ENCODE data around the gene CHCHD4. TPM values are rescaled to one million over a fixed set of nuclear protein-coding genes. Genes with fewer than 3 reads are reported as not detected.

The CHCHD4 gene
- total RNA-seq, 1 donor from 2014 or later = 9.4 TPM

GRCh38 chr3:14166877-14167603, 42.4 kb upstream of the CHCHD4 start:
- H3K9me3 Mint-ChIP-seq (ENCODE audit: unreplicated experiment) = no peaks in the 10 kb centered on the region
- TF ChIP-seq CTCF (IDR thresholded peaks at IDR 0.05; ENCODE audit: partially characterized antibody, unreplicated experiment) = no peak
- no peak overlapping the region for H3K27ac Mint-ChIP-seq (ENCODE audit: unreplicated experiment)
- H3K4me3 Mint-ChIP-seq (ENCODE audit: unreplicated experiment) = no peak overlapping the region
- no peaks in the 10 kb centered on the region for H3K27me3 Mint-ChIP-seq (ENCODE audit: unreplicated experiment)
- H3K4me1 Mint-ChIP-seq (ENCODE audit: low read depth, unreplicated experiment) = no peaks in the 10 kb centered on the region
- H3K36me3 Mint-ChIP-seq (ENCODE audit: unreplicated experiment) = peaks cover 6% of the 10 kb centered on the region
- DNase-seq = no peak

- no peaks in the 10 kb centered on the region for H3K4me1 Mint-ChIP-seq (ENCODE audit: low read depth, unreplicated experiment)
- no peak for DNase-seq
- no peak overlapping the region for H3K4me3 Mint-ChIP-seq (ENCODE audit: unreplicated experiment)
These were observed 37.5 kb upstream of the CHCHD4 start for GRCh38 chr3:14162178-14162577.

GRCh38 chr3:14161282-14161681, 36.6 kb upstream of the CHCHD4 start:
- no peak overlapping the region for H3K4me3 Mint-ChIP-seq (ENCODE audit: unreplicated experiment)

More at GRCh38 chr3:14162178-14162577, 37.5 kb upstream of the CHCHD4 start:
- H3K27ac Mint-ChIP-seq (ENCODE audit: unreplicated experiment) = no peak overlapping the region
- no peak for TF ChIP-seq CTCF (IDR thresholded peaks at IDR 0.05; ENCODE audit: partially characterized antibody, unreplicated experiment)
- no peaks in the 10 kb centered on the region for H3K27me3 Mint-ChIP-seq (ENCODE audit: unreplicated experiment)
- H3K36me3 Mint-ChIP-seq (ENCODE audit: unreplicated experiment) = peaks cover 16% of the 10 kb centered on the region
- H3K9me3 Mint-ChIP-seq (ENCODE audit: unreplicated experiment) = peaks cover 5% of the 10 kb centered on the region

GRCh38 chr3:14159426-14159825, 34.8 kb upstream of the CHCHD4 start:
- peaks cover 16% of the 10 kb centered on the region for H3K36me3 Mint-ChIP-seq (ENCODE audit: unreplicated experiment)
- no peak for TF ChIP-seq CTCF (IDR thresholded peaks at IDR 0.05; ENCODE audit: partially characterized antibody, unreplicated experiment)
- no peaks in the 10 kb centered on the region for H3K4me1 Mint-ChIP-seq (ENCODE audit: low read depth, unreplicated experiment)
- peaks cover 5% of the 10 kb centered on the region for H3K9me3 Mint-ChIP-seq (ENCODE audit: unreplicated experiment)
- H3K27me3 Mint-ChIP-seq (ENCODE audit: unreplicated experiment) = no peaks in the 10 kb centered on the region
- no peak overlapping the region for H3K4me3 Mint-ChIP-seq (ENCODE audit: unreplicated experiment)
- no peak overlapping the region for H3K27ac Mint-ChIP-seq (ENCODE audit: unreplicated experiment)
- no peak for DNase-seq

More at GRCh38 chr3:14161282-14161681, 36.6 kb upstream of the CHCHD4 start:
- peaks cover 5% of the 10 kb centered on the region for H3K9me3 Mint-ChIP-seq (ENCODE audit: unreplicated experiment)
- no peak overlapping the region for H3K27ac Mint-ChIP-seq (ENCODE audit: unreplicated experiment)
- H3K36me3 Mint-ChIP-seq (ENCODE audit: unreplicated experiment) = peaks cover 16% of the 10 kb centered on the region
- H3K27me3 Mint-ChIP-seq (ENCODE audit: unreplicated experiment) = no peaks in the 10 kb centered on the region
- H3K4me1 Mint-ChIP-seq (ENCODE audit: low read depth, unreplicated experiment) = no peaks in the 10 kb centered on the region
- TF ChIP-seq CTCF (IDR thresholded peaks at IDR 0.05; ENCODE audit: partially characterized antibody, unreplicated experiment) = no peak
- no peak for DNase-seq

- TF ChIP-seq CTCF (IDR thresholded peaks at IDR 0.05; ENCODE audit: partially characterized antibody, unreplicated experiment) = no peak
- peaks cover 5% of the 10 kb centered on the region for H3K9me3 Mint-ChIP-seq (ENCODE audit: unreplicated experiment)
- peaks cover 16% of the 10 kb centered on the region for H3K36me3 Mint-ChIP-seq (ENCODE audit: unreplicated experiment)
- no peaks in the 10 kb centered on the region for H3K4me1 Mint-ChIP-seq (ENCODE audit: low read depth, unreplicated experiment)
- no peaks in the 10 kb centered on the region for H3K27me3 Mint-ChIP-seq (ENCODE audit: unreplicated experiment)
- DNase-seq = no peak
- no peak overlapping the region for H3K4me3 Mint-ChIP-seq (ENCODE audit: unreplicated experiment)
- H3K27ac Mint-ChIP-seq (ENCODE audit: unreplicated experiment) = no peak overlapping the region
These were observed 33.7 kb upstream of the CHCHD4 start for GRCh38 chr3:14158370-14158769.

Data from glutamatergic neuron (in vitro differentiated cells).